A673 (cell line): Measurements from ENCODE around the gene STAT5B. TPM values are rescaled to one million over a fixed set of nuclear protein-coding genes. Genes with fewer than 3 reads are reported as not detected.
A peak's percentile ranks its signal among the peaks of the same experiment; 100 is the strongest.

Source experiments
- BruUV-seq: library from RNA; stranded (reverse); fragments of 400-500 nt; replicated peaks from 2 replicates; lab custom pipeline; 2021; lab: Mats Ljungman, UMichigan
- CTCF ChIA-PET: fragments of 300-600 bp; sonication (Branson Sonifier 250); formaldehyde crosslinking; loops from one replicate; lab custom pipeline; 2022; ENCODE audit warnings: antibody characterized with exemption; lab: Charles Lee
- POLR2A ChIA-PET: fragments of 300-600 bp; sonication (Branson Sonifier 250); formaldehyde crosslinking; loops from one replicate; lab custom pipeline; 2022; ENCODE audit warnings: antibody characterized with exemption; ENCODE audit not compliant: low non-redundant PET; lab: Charles Lee
- DNase-seq: peaks from one replicate; pipeline ENCODE4 v3.0.0-alpha.2; 2015; ENCODE audit warnings: low spot score
- H3K27ac ChIP-seq: fragments of 200-600 bp; sonication (generic); 2 replicates; pipeline ENCODE4 v1.5.1; 2016; ENCODE audit warnings: mixed run types, low read depth, mild to moderate bottlenecking, mixed read lengths, antibody characterized with exemption, low read length; ENCODE audit not compliant: poor library complexity, severe bottlenecking
- H3K27me3 ChIP-seq: fragments of 200-600 bp; sonication (generic); replicated peaks from 2 replicates; pipeline ENCODE4 v1.6.1; 2017; ENCODE audit warnings: mixed run types, low read depth, mild to moderate bottlenecking, mixed read lengths, antibody characterized with exemption, low read length; ENCODE audit not compliant: insufficient read depth, poor library complexity
- H3K36me3 ChIP-seq: fragments of 200-600 bp; sonication (generic); 2 replicates; pipeline ENCODE4 v1.6.1; 2016; ENCODE audit warnings: mixed run types, mild to moderate bottlenecking, mixed read lengths, antibody characterized with exemption, low read length; ENCODE audit not compliant: insufficient read depth, poor library complexity, severe bottlenecking
- H3K4me1 ChIP-seq: fragments of 200-600 bp; sonication (generic); 2 replicates; pipeline ENCODE4 v1.6.1; 2017; ENCODE audit warnings: mixed run types, mild to moderate bottlenecking, mixed read lengths, antibody characterized with exemption, low read length; ENCODE audit not compliant: insufficient read depth, poor library complexity, severe bottlenecking
- H3K4me3 ChIP-seq: fragments of 200-600 bp; sonication (generic); 2 replicates; pipeline ENCODE4 v1.5.1; 2016; ENCODE audit warnings: low read depth, mixed run types, mild to moderate bottlenecking, mixed read lengths, low read length; ENCODE audit not compliant: poor library complexity, severe bottlenecking
- H3K9me3 ChIP-seq: fragments of 200-600 bp; sonication (generic); 2 replicates; pipeline ENCODE4 v1.6.1; 2016; ENCODE audit warnings: mixed run types, low read depth, mild to moderate bottlenecking, mixed read lengths, antibody characterized with exemption, low read length; ENCODE audit not compliant: poor library complexity, severe bottlenecking
- CTCF ChIP-seq: fragments of 300-800, 200-600 bp; sonication (generic); conservative IDR thresholded peaks from 2 replicates; pipeline ENCODE4 v1.5.1; 2017; ENCODE audit warnings: low read depth, mild to moderate bottlenecking, antibody characterized with exemption, low read length, moderate library complexity, mixed read lengths
- EZH2 ChIP-seq: fragments of 200-600 bp; sonication (generic); IDR thresholded peaks from 2 replicates; pipeline ENCODE4 v1.6.1; 2017; ENCODE audit warnings: borderline replicate concordance, low read depth, mild to moderate bottlenecking, mixed read lengths, antibody characterized with exemption, low read length; ENCODE audit not compliant: poor library complexity, severe bottlenecking
- intact Hi-C: fragments of 100-400 bp; cut with micrococcal nuclease; formaldehyde crosslinking; loops from one replicate; pipeline ENCODE4 v1.10.0; 2022; ENCODE audit not compliant: unreplicated experiment
- total RNA-seq: library from RNA; stranded (reverse); gene quantifications from 2 replicates; pipeline ENCODE4 v1.2.3, GENCODE V29; 2021

STAT5B gene
- total RNA-seq, 1 experiment from 2014 or later, result 11.2 TPM

GRCh38 chr17:42193216-42193968, 82.8 kb downstream of the STAT5B start:
- Histone ChIP-seq H3K27me3 (no peaks in the 10 kb centered on the region), H3K4me1 (no peaks in the 10 kb centered on the region), H3K9me3 (no peaks in the 10 kb centered on the region), H3K4me3 (peak overlapping the region; percentile 53), H3K27ac (no peak overlapping the region), H3K36me3 (no peaks in the 10 kb centered on the region)
- no peak for TF ChIP-seq EZH2
- no peak for TF ChIP-seq CTCF
- no TSS peak for BruUV-seq
- intact Hi-C loops, result no loop called here
- ChIA-PET CTCF (no interaction called here), POLR2A (interaction anchor here (0.5 kb wide), 1 partner anchor 7 kb away, joined by 4 read pairs; no protein-coding TSS in a partner anchor)
- no peak for DNase-seq

GRCh38 chr17:42192189-42193126, 83.7 kb downstream of the STAT5B start:
- no peak for DNase-seq
- POLR2A ChIA-PET, result no interaction called here
- intact Hi-C loops, result no loop called here
- no peaks in the 10 kb centered on the region for H3K9me3 ChIP-seq
- CTCF ChIA-PET, result no interaction called here
- BruUV-seq, result no TSS peak
- no peaks in the 10 kb centered on the region for H3K36me3 ChIP-seq
- H3K4me1 ChIP-seq, result no peaks in the 10 kb centered on the region
- H3K27me3 ChIP-seq, result no peaks in the 10 kb centered on the region
- TF ChIP-seq EZH2 (no peak), CTCF (no peak)
- H3K27ac ChIP-seq, result no peak overlapping the region
- no peak overlapping the region for H3K4me3 ChIP-seq

- TF ChIP-seq CTCF, result no peak
- TF ChIP-seq EZH2, result no peak
- no peaks in the 10 kb centered on the region for H3K4me1 ChIP-seq
- intact Hi-C loops, result no loop called here
- CTCF ChIA-PET, result no interaction called here
- BruUV-seq, result no TSS peak
- no peak overlapping the region for H3K4me3 ChIP-seq
- POLR2A ChIA-PET, result no interaction called here
- DNase-seq, result no peak
- H3K27me3 ChIP-seq, result no peaks in the 10 kb centered on the region
- no peaks in the 10 kb centered on the region for H3K9me3 ChIP-seq
- no peak overlapping the region for H3K27ac ChIP-seq
- no peaks in the 10 kb centered on the region for H3K36me3 ChIP-seq
Observed at GRCh38 chr17:42191275-42191608, 84.9 kb downstream of the STAT5B start.
